Fibroblast of peridontal ligament (primary cell): Measurements from ENCODE around the gene NTN1.
"Not testable (repeated sequence)": the region's sequence is repeated elsewhere in the genome, so short reads cannot be mapped to it uniquely, and the experiment has no call there.

Experiments
- DNase-seq: peaks from one replicate; pipeline ENCODE4 v3.0.0-alpha.2; 2010; ENCODE audit errors: extremely low read depth

Gene NTN1

GRCh38 chr17:9244066-9245052 is 223.0 kb downstream of the NTN1 start:
- peak; percentile 94 for DNase-seq

DNA sequence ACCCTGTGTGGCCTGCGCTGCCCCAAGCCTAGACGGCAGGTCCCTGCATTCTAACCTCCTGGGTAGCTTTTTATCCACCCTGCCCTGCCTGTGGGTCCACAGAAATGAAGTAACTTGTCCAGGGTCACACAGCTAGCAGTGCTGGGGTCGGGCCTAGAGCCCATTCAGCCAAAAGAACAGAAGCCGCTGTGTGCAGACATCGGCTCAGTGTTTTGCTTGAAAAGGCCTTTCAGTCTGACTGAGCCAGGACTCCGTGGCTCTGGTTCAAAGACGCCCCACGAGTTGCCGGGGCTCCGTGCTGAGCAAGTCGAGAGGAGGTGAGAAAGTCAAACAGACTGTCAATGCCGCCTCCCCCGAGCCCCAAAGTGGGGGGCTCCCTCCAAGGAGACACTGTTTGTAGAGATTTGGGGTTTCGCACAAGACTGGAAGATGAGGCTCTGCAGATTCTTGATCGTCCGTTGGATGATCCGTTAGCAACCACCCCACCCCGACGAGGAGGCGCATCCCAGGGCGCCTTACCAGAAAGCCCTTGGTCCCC is 226.2 kb downstream of the NTN1 start:
- DNase-seq, result no peak

GRCh38 chr17:9249245-9249953 is 228.1 kb downstream of the NTN1 start:
- no peak for DNase-seq

DNA sequence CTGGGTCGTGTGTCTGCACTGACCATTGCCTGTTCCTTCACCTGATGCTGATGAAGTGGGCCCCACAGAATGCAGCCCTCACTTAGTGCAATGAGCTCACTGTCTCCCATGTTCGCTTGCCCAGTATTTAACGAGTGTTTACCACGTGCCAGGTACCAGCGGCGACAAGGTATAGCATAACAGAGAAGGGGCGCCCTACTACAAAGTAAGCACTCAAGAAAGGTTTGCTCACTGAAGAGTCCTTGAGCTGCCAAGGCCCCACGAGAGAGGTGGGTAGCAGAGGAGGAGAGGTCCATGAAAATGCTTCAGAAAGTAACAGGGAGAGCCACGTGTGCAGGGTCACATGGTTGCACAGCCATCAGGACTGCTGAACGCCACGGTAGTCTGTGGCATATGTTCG is 230.0 kb downstream of the NTN1 start:
- DNase-seq, result no peak

DNA sequence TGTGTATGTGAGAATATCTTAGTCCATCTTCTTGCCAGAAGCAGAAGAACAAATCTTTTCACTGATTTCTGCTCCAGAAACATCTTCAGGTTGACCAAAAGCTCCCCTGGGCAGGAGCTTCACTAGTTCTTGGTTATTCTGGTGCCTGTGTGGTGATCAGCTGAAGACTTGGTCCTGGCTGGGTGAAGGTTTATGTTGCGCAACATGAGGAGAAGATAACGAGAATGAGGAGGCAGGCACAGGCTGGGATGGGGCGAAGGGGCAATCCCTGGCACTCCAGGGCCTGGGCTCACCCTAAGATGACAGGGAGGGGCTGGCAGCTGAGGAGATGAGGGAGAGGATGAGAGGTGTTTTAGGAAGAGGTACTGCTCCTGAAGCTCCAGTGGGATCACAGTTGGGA is 232.0 kb downstream of the NTN1 start:
- DNase-seq, result no peak

DNA sequence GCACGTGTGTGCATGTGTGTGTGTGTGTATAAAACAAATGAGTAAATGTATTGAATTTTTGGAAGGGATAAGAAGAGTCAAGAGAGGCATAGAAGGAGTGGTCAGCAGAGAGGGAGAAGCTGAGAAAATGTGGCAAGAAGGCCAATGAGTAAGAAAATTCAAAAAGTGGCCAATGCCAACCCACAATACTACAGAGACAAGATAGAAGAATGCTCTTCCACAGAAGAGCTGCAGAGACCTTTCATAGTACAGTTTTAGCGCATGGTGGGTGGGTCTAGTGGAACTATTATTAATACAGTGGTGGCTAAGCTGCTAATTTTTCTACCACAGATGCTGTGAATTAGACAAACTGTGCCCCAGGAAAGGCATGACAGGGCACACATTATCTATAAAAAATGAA is 233.5 kb downstream of the NTN1 start:
- DNase-seq, result no peak

- DNase-seq, result no peak
Observed at GRCh38 chr17:9255833-9256232, 234.5 kb downstream of the NTN1 start.

DNA sequence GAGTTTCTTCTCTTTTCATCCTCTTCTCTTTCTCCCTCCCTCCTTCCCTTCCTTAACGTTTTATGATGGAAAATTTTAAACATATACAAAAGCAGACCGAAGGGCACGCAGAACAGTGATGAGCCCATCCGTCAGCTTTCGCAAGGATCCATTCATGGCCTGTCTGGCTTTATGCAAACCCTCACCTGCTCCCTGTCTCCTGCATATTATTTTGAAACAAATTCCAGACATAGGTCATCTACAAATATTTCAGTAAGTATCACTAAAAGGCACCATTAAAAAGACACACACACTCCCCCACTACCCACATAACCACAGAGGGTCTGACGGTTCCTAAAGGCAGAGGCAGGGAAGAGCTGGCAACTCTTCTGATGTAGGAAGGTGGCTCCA is 235.0 kb downstream of the NTN1 start:
- DNase-seq, result no peak

DNA sequence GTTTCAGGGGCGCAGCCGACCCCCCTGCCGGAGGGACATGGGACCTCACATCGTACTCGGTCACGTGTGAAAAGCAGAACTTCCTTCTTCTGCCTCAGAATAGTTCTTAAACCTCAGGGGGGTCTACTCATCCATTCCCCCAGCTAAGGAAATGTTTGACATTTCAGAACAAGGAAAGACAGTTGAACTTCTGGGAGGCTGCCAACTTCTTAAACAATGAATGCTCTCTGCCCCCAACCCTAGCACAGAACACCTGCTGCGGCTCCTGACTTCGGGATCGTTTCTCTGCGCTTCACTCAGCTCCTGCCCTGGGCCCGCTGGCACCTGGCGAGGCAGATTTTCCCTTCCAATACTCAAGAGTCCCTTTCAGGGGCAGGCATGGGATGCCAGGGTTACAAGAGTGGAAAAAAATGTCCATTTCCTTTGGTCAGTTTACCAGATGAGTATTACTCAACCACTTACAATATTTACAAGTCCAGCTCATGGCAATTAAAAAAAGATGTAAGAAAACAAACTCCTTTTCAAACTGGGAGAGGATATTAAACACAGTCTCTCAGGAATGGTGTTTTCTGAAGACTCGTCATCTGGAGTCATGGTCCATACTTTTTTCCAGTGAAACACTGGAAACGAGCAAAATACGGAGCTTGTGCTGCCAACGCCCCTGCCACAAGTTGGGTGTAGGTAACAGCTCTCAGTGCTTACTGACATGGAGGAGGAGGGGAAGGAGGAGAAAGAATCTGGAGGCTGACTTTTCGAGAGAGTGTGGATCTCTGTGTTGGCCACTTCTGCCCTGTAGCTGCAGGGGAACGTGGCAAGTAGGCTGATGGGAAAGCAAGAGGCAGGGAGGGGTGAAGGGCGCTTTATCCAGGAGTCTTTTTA is 235.7 kb downstream of the NTN1 start:
- no peak for DNase-seq

DNA sequence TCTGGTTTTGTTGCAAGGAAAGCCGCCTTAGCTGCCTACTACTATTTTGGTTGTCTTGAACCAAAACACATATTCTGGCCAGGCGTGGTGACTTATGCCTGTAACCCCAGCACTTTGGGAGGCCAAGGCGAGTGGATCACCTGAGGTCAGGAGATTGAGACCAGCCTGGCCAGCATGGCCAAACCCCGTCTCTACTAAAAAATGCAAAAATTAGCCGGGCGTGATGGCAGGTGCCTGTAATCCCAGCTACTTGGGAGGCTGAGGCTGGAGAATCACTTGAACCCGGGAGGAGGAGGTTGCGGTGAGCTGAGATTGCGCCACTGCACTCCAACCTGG is 236.3 kb downstream of the NTN1 start:
- not testable (repeated sequence) for DNase-seq

GRCh38 chr17:9258115-9259015 is 237.1 kb downstream of the NTN1 start:
- no peak for DNase-seq

- DNase-seq, result no peak
Observed at GRCh38 chr17:9259419-9259818, 238.1 kb downstream of the NTN1 start.

DNA sequence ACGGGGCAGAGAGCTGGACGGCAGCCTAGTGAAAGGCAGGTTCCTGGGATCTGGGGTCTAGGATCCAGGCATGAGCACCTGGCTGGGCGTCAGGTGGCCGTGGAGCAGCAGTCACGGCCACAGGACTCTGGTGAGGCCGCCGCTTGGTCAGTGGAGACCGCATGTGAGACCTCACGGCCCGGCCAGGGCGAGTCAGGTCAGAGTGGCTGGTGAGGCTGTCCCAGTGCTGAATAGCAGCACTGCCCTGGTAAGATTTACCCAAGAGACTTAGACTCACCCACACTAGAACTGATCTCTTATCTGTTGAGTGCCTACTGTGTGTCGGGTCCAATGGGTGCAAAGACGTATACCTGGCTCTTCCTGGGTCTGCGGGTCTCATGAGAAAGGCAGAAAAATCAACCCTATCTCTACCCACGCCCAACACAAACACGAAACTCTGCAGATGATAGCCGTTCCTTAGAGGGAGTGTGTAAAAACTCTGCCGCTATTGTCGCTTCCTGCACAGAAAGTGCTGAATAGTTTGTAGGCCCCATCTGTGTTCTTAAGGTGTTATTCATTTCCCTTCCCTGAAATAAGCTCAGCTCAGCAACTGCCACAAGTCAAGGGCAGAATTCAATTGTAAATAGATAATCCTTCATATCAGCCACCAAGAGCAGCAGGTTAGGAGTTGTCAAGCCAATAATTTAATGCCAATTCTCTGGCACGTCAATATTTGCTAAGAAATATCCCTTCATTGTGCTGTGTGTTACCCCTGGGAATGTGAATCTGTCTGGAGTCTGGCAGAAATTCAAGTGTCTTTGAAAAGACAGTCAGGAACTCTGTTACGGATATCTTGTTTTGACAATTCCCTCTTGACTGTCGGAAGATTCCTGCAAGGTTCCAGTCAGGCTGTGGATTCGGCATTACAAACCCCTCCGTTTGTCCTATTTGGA is 240.0 kb downstream of the NTN1 start:
- DNase-seq, result no peak

DNA sequence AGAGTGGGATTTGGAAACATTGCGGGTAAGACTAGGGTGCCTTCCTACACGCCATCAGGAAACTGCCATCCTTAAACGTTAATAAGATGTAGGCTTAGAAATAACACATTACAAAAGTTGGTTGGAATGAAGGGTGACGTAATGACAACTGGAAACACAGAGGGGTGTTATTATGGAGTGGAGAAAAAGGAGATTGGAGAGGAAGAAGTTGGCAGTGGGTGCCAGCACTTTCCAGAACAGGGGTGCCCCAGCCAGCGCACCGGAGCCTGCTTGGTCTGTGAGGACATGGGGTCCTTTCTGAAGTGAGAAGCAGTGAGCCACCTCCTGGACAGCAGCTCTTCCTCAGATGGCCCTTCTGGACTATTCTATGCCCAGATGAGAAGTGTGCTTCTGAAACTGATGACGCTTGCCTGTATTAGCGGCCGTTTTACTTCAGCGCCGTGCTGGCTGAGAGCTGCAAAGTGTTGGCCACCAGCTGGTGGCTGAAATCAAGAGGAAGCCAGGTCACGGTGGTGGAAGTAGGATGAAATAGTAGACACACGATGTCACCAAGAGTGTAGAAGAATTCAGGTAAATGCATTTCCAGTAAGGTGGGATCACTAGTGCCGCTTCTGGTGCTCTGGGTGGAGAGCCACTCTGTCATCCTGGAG is 244.8 kb downstream of the NTN1 start:
- no peak for DNase-seq

- DNase-seq, result no peak
Observed at GRCh38 chr17:9266697-9267117, 245.4 kb downstream of the NTN1 start.

- no peak for DNase-seq
Observed at GRCh38 chr17:9268546-9268945, 247.2 kb downstream of the NTN1 start.

GRCh38 chr17:9269350-9270035 is 248.2 kb downstream of the NTN1 start:
- DNase-seq, result no peak

- DNase-seq, result no peak
Observed at GRCh38 chr17:9270921-9271320, 249.6 kb downstream of the NTN1 start.

DNA sequence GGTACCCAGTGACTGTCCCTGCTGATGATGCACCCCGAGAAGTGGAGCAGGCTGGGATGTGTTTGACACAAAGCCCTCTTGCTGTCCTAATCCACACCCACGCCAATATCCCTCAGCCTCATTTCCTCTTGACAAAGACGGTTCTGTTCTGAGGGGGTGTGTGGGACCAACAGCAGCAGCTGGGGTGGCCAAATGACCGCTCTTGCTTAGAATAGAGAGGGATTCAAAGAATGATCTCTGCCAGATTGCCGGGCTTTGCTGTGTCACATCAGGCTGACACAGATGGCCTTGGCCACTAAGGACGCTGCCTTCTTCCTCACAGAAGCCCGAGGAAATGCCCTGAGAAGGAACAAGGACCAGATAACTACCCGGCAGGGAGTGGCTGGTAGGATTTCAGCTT is 250.7 kb downstream of the NTN1 start:
- DNase-seq, result no peak
